Neuronal stem cell (in vitro differentiated cells): ENCODE results near the gene AP3S2.
A peak's percentile ranks its signal among the peaks of the same experiment; 100 is the strongest.

Experiments
- DNase-seq: peaks from one replicate; pipeline ENCODE4 v3.0.0-alpha.2; 2013; ENCODE audit warnings: low spot score
- H2AFZ ChIP-seq: one replicate; pipeline ENCODE4 v1.6.1; 2013; ENCODE audit warnings: mild to moderate bottlenecking, low read length, inconsistent platforms
- H2AK5ac ChIP-seq: 2 replicates; pipeline ENCODE4 v1.6.1; 2013; ENCODE audit warnings: low read depth, mild to moderate bottlenecking, inconsistent platforms, low read length, moderate library complexity, mixed read lengths
- H2BK120ac ChIP-seq: 2 replicates; pipeline ENCODE4 v1.6.1; 2013; ENCODE audit warnings: low read depth, mild to moderate bottlenecking, inconsistent platforms, low read length, moderate library complexity, mixed read lengths
- H2BK12ac ChIP-seq: one replicate; pipeline ENCODE4 v1.6.1; 2013; ENCODE audit warnings: low read length, inconsistent platforms
- H2BK15ac ChIP-seq: 2 replicates; pipeline ENCODE4 v1.6.1; 2013; ENCODE audit warnings: mild to moderate bottlenecking, low read length, inconsistent platforms, mixed read lengths
- H2BK5ac ChIP-seq: one replicate; pipeline ENCODE4 v1.6.1; 2013; ENCODE audit warnings: inconsistent platforms, mild to moderate bottlenecking, low read length, moderate library complexity
- H3K14ac ChIP-seq: one replicate; pipeline ENCODE4 v1.6.1; 2013; ENCODE audit warnings: low read length, inconsistent platforms
- H3K18ac ChIP-seq: 2 replicates; pipeline ENCODE4 v1.6.1; 2013; ENCODE audit warnings: low read length, inconsistent platforms
- H3K23ac ChIP-seq: 2 replicates; pipeline ENCODE4 v1.6.1; 2013; ENCODE audit warnings: low read depth, mild to moderate bottlenecking, mixed read lengths, low read length, inconsistent platforms; ENCODE audit not compliant: poor library complexity
- H3K27ac ChIP-seq: replicated peaks from 3 replicates; pipeline ENCODE4 v1.5.1; 2013; ENCODE audit warnings: low read length, inconsistent platforms
- H3K27me3 ChIP-seq, 3 experiments: 2 replicates each; pipeline ENCODE4 v1.6.1; 2013; ENCODE audit warnings: low read length in 3 of 3, mild to moderate bottlenecking in 2 of 3, inconsistent platforms in 1 of 3, low read depth in 1 of 3, mixed read lengths in 1 of 3, moderate library complexity in 1 of 3; ENCODE audit not compliant: control insufficient read depth in 3 of 3, insufficient read depth in 3 of 3
- H3K36me3 ChIP-seq, 2 donors: replicated peaks in 1 of 2; 2 replicates each; pipeline ENCODE4 v1.6.1; 2013; ENCODE audit warnings: low read length in 2 of 2; ENCODE audit not compliant: control insufficient read depth in 2 of 2, insufficient read depth in 2 of 2
- H3K4ac ChIP-seq: 2 replicates; pipeline ENCODE4 v1.6.1; 2013; ENCODE audit warnings: inconsistent platforms, mild to moderate bottlenecking, low read length, moderate library complexity
- H3K4me1 ChIP-seq, 2 donors: 1 replicate in 1 of 2; 2 replicates in 1 of 2; pipeline ENCODE4 v1.6.1; 2013; ENCODE audit warnings: low read length in 2 of 2, low read depth in 1 of 2; ENCODE audit not compliant: control insufficient read depth in 2 of 2, insufficient read depth in 1 of 2
- H3K4me2 ChIP-seq: one replicate; pipeline ENCODE4 v1.6.1; 2013; ENCODE audit warnings: mild to moderate bottlenecking, low read length, inconsistent platforms; ENCODE audit not compliant: insufficient read depth, poor library complexity, severe bottlenecking
- H3K4me3 ChIP-seq, 2 donors: 2 replicates each; pipeline ENCODE4 v1.5.1; 2013; ENCODE audit warnings: low read length in 2 of 2, mild to moderate bottlenecking in 2 of 2, inconsistent platforms in 1 of 2, moderate library complexity in 1 of 2
- H3K79me1 ChIP-seq: one replicate; pipeline ENCODE4 v1.6.1; 2013; ENCODE audit warnings: low read depth, mild to moderate bottlenecking, inconsistent platforms, low read length, moderate library complexity
- H3K9ac ChIP-seq: one replicate; pipeline ENCODE4 v1.6.1; 2013; ENCODE audit warnings: mild to moderate bottlenecking, low read depth, low read length, inconsistent platforms; ENCODE audit not compliant: poor library complexity
- H3K9me3 ChIP-seq, 2 donors: replicated peaks in 1 of 2; 2 replicates each; pipeline versions ENCODE3 to v1.6.1; 2013; ENCODE audit warnings: low read length in 2 of 2, mild to moderate bottlenecking in 2 of 2, inconsistent platforms in 1 of 2, low read depth in 1 of 2, mixed read lengths in 1 of 2, moderate library complexity in 1 of 2; ENCODE audit not compliant: control insufficient read depth in 2 of 2, insufficient read depth in 1 of 2
- H4K8ac ChIP-seq: one replicate; pipeline ENCODE4 v1.6.1; 2013; ENCODE audit warnings: low read depth, mild to moderate bottlenecking, inconsistent platforms, low read length, moderate library complexity
- H4K91ac ChIP-seq: one replicate; pipeline ENCODE4 v1.6.1; 2013; ENCODE audit warnings: low read length, low read depth, mild to moderate bottlenecking, inconsistent platforms; ENCODE audit not compliant: poor library complexity
- WGBS, 2 donors: extraction: QIAGEN DNeasy Blood & Tissue Kit; methylation state at CpG; one replicate each; pipeline ENCODE4 v1.1.7; 2013; ENCODE audit warnings: missing lambda C conversion rate in 2 of 2, mixed read lengths in 1 of 2; ENCODE audit not compliant: insufficient read length in 2 of 2, insufficient replicate concordance in 1 of 2; ENCODE audit errors: extremely low coverage in 2 of 2; 5-methylcytosine and 5-hydroxymethylcytosine counted together

The AP3S2 gene

DNA sequence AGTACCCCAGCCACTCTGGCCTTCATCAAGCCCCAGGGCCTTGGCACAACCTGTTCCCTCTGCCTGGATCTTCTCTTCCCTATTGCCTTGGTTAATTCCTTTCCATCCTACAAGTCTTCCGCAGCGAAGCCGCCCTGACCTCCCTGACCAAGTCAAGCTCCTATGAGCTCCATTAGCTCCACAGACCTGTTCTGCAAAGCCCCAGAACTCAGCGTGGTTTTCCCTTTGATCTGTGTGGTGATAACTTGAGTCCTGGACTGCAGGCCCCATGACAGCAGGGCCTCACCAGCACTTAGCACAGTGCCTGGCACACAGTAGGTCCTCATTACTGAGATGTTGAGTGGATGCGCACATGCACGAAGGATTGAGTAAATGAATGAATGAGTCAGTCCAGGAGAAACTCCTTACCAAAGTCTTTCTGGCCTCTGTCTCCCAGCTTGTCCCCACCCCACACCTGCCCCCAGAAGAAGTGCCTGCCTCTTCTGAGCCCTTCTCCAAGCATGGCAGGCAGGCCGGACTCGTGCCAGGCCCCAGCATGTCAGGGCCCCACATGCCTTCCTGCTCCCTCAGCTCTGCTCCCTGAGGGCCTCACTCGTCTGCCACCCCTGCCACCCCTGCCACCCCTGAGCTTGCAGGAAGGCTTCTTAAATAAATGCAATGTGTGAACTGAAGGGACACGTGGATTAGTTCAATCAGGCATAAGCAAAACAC lies 85.5 kb downstream of the AP3S2 start:
- no peak overlapping the region for H4K91ac ChIP-seq
- peak overlapping the region; percentile 58 for H3K14ac ChIP-seq
- H3K4me1 ChIP-seq, result peaks cover 0 to 12% of the 10 kb centered on the region in 2 donors
- peak overlapping the region; percentile 78 for H3K18ac ChIP-seq
- no peaks in the 10 kb centered on the region for H3K79me1 ChIP-seq
- H2BK120ac ChIP-seq, result peak overlapping the region; percentile 99
- peak overlapping the region; percentile 72 for H2AK5ac ChIP-seq
- peak overlapping the region; percentile 98 for H2BK12ac ChIP-seq
- peak overlapping the region; percentile 91 for H2BK5ac ChIP-seq
- H3K4ac ChIP-seq, result peak overlapping the region; percentile 71
- H3K9me3 ChIP-seq, result no peaks in the 10 kb centered on the region
- H4K8ac ChIP-seq, result no peak overlapping the region
- H3K36me3 ChIP-seq, result no peaks in the 10 kb centered on the region
- no peak overlapping the region for H3K23ac ChIP-seq
- H2BK15ac ChIP-seq, result peak overlapping the region; percentile 94
- no peak overlapping the region for H3K4me2 ChIP-seq
- DNase-seq, result no peak
- no peak overlapping the region for H3K4me3 ChIP-seq
- peak overlapping the region; percentile 82 for H2AFZ ChIP-seq
- H3K27me3 ChIP-seq, result peaks cover 0 to 32% (median 2%) of the 10 kb centered on the region in 3 experiments
- H3K9ac ChIP-seq, result peak overlapping the region; percentile 15
- no CpG with 5 or more reads among the region's 10 CpGs for whole genome bisulfite sequencing, 2 donors
- no peak overlapping the region for H3K27ac ChIP-seq

DNA sequence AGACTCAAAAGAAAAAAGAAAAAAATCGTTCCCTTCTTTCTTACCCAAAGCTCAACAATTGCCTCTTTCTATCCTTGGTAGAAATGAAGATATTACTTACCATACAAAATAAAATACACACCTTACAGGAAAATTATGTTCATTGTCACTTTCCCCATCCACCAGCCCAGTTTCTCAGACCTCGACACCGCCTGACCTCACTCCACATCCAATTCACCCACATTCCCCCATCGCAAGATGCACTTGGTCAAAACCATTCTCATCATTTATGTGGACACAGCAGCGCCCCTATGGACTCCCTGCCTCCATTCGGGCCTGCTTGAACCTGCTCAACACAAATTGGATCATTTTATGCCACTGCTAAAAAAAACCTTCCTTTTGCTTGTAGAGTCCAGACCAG lies 86.1 kb downstream of the AP3S2 start:
- Histone ChIP-seq H3K18ac (peak overlapping the region; percentile 72), H3K14ac (peak overlapping the region; percentile 58), H3K4ac (peak overlapping the region; percentile 71), H4K91ac (no peak overlapping the region), H3K23ac (no peak overlapping the region), H3K79me1 (no peaks in the 10 kb centered on the region), H2AFZ (no peak overlapping the region), H3K4me3 (no peak overlapping the region), H3K9ac (no peak overlapping the region), H3K9me3 (no peaks in the 10 kb centered on the region), H4K8ac (no peak overlapping the region), H2BK5ac (no peak overlapping the region), H2BK120ac (peak overlapping the region; percentile 99), H2BK15ac (peak overlapping the region; percentile 94), H3K27me3 (peaks cover 0 to 26% (median 0%) of the 10 kb centered on the region in 3 experiments), H3K36me3 (no peaks in the 10 kb centered on the region), H3K4me1 (peaks cover under 1 to 15% of the 10 kb centered on the region in 2 donors), H3K4me2 (no peak overlapping the region), H2BK12ac (peak overlapping the region; percentile 75), H2AK5ac (peak overlapping the region; percentile 72), H3K27ac (no peak overlapping the region)
- no peak for DNase-seq
- 100% methylated on average over 1 of the region's 6 CpGs; no CpG with 5 or more reads in 1 of the 2 donors for WGBS, 2 donors

DNA sequence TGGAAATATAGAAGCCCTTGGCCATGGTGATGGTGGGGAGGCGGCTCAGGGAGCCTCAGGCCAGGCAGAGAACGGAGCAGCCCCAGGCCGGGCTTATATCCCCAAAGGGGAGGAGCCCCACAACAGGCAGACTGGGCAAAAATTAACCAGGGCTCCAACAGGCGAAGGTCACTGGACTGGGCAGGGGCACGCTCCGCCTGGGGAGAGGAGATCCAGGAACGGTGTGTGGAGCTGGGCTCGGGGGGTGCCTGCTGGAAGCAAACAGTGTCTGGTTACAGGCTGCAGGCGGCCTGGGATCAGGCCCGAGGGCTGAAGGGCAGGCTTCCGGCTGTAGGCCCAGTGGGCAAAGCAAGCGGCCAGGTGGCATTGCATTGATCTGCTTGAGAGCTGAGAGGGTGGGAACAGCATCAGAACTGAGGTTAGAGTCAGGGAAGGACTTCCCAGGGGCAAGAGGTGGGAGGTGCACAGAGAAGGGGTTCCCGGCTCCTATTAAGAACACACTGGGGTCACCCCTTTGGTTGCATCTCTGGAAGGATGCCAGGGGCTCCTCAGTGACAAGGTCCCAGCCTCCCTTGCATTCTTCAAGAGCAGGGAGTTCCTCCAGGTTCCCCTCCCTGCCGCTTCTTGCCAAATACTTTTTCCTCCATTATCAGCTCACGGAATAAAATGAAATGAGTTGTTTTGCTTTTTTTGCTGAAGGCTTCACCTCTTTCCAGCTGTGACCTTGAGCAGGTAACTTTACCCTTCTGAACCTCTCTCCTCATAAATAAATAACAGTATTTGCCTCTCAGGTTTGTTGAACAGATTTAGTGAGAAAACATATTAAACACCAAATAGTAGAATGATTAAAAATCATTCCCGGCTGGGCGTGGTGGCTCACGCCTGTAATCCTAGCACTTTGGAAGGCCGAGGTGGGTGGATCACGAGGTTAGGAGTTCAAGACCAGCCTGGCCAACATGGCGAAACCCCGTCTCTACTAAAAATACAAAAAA lies 86.9 kb downstream of the AP3S2 start:
- H3K18ac ChIP-seq, result peak overlapping the region; percentile 57
- H3K4me1 ChIP-seq, result peaks cover 2 to 18% of the 10 kb centered on the region in 2 donors
- DNase-seq, result no peak
- WGBS, 2 donors, result no CpG with 5 or more reads among the region's 22 CpGs
- no peak overlapping the region for H3K4ac ChIP-seq
- peak overlapping the region; percentile 74 for H2BK120ac ChIP-seq
- peak overlapping the region; percentile 41 for H2BK12ac ChIP-seq
- H3K79me1 ChIP-seq, result no peaks in the 10 kb centered on the region
- peak overlapping the region; percentile 2 for H3K23ac ChIP-seq
- no peak overlapping the region for H3K9ac ChIP-seq
- no peak overlapping the region for H4K8ac ChIP-seq
- H3K4me3 ChIP-seq, result no peak overlapping the region
- no peak overlapping the region for H3K27ac ChIP-seq
- peak overlapping the region; percentile 2 for H3K4me2 ChIP-seq
- H3K14ac ChIP-seq, result no peak overlapping the region
- peak overlapping the region; percentile 11 for H2BK5ac ChIP-seq
- peaks cover 0 to 17% (median 0%) of the 10 kb centered on the region in 3 experiments for H3K27me3 ChIP-seq
- H3K36me3 ChIP-seq, result no peaks in the 10 kb centered on the region
- H2AK5ac ChIP-seq, result peak overlapping the region; percentile 9
- H2AFZ ChIP-seq, result no peak overlapping the region
- H3K9me3 ChIP-seq, result no peaks in the 10 kb centered on the region
- no peak overlapping the region for H2BK15ac ChIP-seq
- H4K91ac ChIP-seq, result no peak overlapping the region

DNA sequence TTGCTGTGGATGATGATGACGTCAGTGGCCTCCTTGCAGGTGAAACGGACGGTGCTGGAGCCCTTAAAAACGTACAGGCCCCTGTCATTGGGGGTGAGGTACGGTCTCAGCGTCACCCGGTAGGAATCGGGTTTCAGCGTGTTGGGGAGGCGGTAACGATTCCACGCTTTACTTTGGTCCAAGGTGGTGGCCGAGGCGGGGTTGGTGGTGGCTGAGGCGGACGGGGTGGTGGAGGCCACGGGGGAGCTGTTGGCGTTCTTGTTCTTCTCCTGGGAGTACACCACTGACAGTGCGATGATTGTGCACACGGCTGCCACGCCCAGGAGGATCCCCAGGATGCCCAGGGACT lies 87.6 kb downstream of the AP3S2 start:
- Histone ChIP-seq H3K36me3 (no peaks in the 10 kb centered on the region), H2BK120ac (peak overlapping the region; percentile 74), H3K14ac (no peak overlapping the region), H3K9me3 (no peaks in the 10 kb centered on the region), H2BK12ac (no peak overlapping the region), H3K27me3 (peaks cover 0 to 16% (median 0%) of the 10 kb centered on the region in 3 experiments), H3K4me3 (no peak overlapping the region), H2AK5ac (peak overlapping the region; percentile 9), H2BK5ac (peak overlapping the region; percentile 11), H4K8ac (no peak overlapping the region), H3K79me1 (no peaks in the 10 kb centered on the region), H2AFZ (no peak overlapping the region), H3K9ac (no peak overlapping the region), H3K18ac (peak overlapping the region; percentile 15), H4K91ac (no peak overlapping the region), H2BK15ac (no peak overlapping the region), H3K23ac (peak overlapping the region; percentile 2), H3K27ac (no peak overlapping the region), H3K4me1 (peaks cover 2 to 18% of the 10 kb centered on the region in 2 donors), H3K4me2 (no peak overlapping the region), H3K4ac (no peak overlapping the region)
- no peak for DNase-seq
- no CpG with 5 or more reads among the region's 21 CpGs for WGBS, 2 donors
